ENCODE measurements around the gene TMEM253. TPM values are rescaled to one million over a fixed set of nuclear protein-coding genes. Genes with fewer than 3 reads are reported as not detected.

TMEM253 gene
- polyA plus RNA-seq, 1 of the 3 experiments (the other 2 are of a cell fraction): 0.82 TPM

DNA sequence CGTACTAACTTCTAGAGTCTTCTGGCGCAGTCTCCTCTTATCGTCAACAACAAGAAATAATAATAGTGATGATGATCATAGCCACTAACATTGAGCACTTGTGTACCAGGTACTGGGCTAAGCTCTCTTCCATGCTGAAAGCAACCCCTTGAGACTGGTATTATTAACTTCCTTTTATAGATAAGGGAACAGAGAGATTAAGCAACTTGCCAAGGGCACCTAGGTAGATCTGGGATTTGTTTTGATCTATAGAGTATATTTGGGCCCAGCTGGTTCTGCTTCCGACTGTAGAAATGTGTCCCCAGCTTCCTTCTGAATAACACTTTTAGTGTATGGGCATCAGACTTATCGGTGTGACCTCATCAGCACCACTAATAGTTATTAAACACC, 1.3 kb upstream of the TMEM253 start:
- 87% methylated on average over 5 of the region's 5 CpGs for WGBS (ENCODE audit: low lambda C conversion rate)
- TF ChIP-seq FOSL2 (IDR thresholded peaks at IDR 0.05; ENCODE audit: borderline replicate concordance, low read depth) (no peak), GATA2 (CRISPR knock-in tag; IDR thresholded peaks at IDR 0.05) (no peak), TAF1 (IDR thresholded peaks at IDR 0.05; ENCODE audit: borderline replicate concordance, low read depth, low read length) (no peak), NRF1 (IDR thresholded peaks at IDR 0.05; ENCODE audit: low read depth, low read length) (no peak), SIN3A (IDR thresholded peaks at IDR 0.05; ENCODE audit: borderline replicate concordance, low read depth, low read length) (no peak), EZH2phosphoT487 (IDR thresholded peaks at IDR 0.05; ENCODE audit: borderline replicate concordance, low read depth) (no peak)
- TF ChIP-seq, protein P1, sequence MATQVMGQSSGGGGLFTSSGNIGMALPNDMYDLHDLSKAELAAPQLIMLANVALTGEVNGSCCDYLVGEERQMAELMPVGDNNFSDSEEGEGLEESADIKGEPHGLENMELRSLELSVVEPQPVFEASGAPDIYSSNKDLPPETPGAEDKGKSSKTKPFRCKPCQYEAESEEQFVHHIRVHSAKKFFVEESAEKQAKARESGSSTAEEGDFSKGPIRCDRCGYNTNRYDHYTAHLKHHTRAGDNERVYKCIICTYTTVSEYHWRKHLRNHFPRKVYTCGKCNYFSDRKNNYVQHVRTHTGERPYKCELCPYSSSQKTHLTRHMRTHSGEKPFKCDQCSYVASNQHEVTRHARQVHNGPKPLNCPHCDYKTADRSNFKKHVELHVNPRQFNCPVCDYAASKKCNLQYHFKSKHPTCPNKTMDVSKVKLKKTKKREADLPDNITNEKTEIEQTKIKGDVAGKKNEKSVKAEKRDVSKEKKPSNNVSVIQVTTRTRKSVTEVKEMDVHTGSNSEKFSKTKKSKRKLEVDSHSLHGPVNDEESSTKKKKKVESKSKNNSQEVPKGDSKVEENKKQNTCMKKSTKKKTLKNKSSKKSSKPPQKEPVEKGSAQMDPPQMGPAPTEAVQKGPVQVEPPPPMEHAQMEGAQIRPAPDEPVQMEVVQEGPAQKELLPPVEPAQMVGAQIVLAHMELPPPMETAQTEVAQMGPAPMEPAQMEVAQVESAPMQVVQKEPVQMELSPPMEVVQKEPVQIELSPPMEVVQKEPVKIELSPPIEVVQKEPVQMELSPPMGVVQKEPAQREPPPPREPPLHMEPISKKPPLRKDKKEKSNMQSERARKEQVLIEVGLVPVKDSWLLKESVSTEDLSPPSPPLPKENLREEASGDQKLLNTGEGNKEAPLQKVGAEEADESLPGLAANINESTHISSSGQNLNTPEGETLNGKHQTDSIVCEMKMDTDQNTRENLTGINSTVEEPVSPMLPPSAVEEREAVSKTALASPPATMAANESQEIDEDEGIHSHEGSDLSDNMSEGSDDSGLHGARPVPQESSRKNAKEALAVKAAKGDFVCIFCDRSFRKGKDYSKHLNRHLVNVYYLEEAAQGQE (IDR thresholded peaks at IDR 0.05; ENCODE audit: low read depth, low read length): no peak
- TF ChIP-seq, protein P2, sequence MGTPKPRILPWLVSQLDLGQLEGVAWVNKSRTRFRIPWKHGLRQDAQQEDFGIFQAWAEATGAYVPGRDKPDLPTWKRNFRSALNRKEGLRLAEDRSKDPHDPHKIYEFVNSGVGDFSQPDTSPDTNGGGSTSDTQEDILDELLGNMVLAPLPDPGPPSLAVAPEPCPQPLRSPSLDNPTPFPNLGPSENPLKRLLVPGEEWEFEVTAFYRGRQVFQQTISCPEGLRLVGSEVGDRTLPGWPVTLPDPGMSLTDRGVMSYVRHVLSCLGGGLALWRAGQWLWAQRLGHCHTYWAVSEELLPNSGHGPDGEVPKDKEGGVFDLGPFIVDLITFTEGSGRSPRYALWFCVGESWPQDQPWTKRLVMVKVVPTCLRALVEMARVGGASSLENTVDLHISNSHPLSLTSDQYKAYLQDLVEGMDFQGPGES (IDR thresholded peaks at IDR 0.05; ENCODE audit: low read depth, low read length): no peak
- TF ChIP-seq, protein P3, sequence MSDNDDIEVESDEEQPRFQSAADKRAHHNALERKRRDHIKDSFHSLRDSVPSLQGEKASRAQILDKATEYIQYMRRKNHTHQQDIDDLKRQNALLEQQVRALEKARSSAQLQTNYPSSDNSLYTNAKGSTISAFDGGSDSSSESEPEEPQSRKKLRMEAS (IDR thresholded peaks at IDR 0.05; ENCODE audit: low read depth): no peak
- peaks cover 42% of the 10 kb centered on the region for H3F3A ChIP-seq (replicated peaks; ENCODE audit: insufficient read depth)
- DNase-seq: no peak
- POLR2A ChIA-PET: no interaction called here
- H3K9ac ChIP-seq: peak overlapping the region; percentile 68; the same call in 1 of the 2 replicates
- peak overlapping the region in 1 of 2 experiments; percentile 94; a peak in 2 of 4 replicates for H3K27ac ChIP-seq (ENCODE audit: low read depth in 2 of 2, low read length in 1 of 2)
- H2AFZ ChIP-seq (ENCODE audit: low read depth): no peak overlapping the region
- H3K36me3 ChIP-seq (replicated peaks in 1 of 2; ENCODE audit: control insufficient read depth in 1 of 2, insufficient read depth in 2 of 2, low read length in 1 of 2): no peaks in the 10 kb centered on the region
- CTCF ChIA-PET: interaction anchor here (1.0 to 20.5 kb wide), 6 partner anchors 10 to 83 kb away, joined by 3 to 555 read pairs (median 6); partner anchors contain the start of genes ARHGEF40 and NDRG2
- peak overlapping the region; percentile 68 to 76 for H3K4me3 ChIP-seq (ENCODE audit: low read depth in 2 of 2, low read length in 1 of 2)
- no peaks in the 10 kb centered on the region for H3K9me3 ChIP-seq
- peaks cover 27 to 31% of the 10 kb centered on the region in 2 experiments for H3K4me1 ChIP-seq (ENCODE audit: control insufficient read depth in 1 of 2, insufficient read depth in 2 of 2, low read depth in 1 of 2, low read length in 1 of 2)
- no peaks in the 10 kb centered on the region for H3K9me2 ChIP-seq
- H3K4me2 ChIP-seq: peak overlapping the region; percentile 75
- peaks cover 3% of the 10 kb centered on the region; the same call in 1 of the 2 replicates for H4K20me1 ChIP-seq (ENCODE audit: insufficient read depth)
- no peaks in the 10 kb centered on the region for H3K79me2 ChIP-seq (ENCODE audit: insufficient read depth)
- H3K27me3 ChIP-seq (ENCODE audit: insufficient read depth): no peaks in the 10 kb centered on the region

DNA sequence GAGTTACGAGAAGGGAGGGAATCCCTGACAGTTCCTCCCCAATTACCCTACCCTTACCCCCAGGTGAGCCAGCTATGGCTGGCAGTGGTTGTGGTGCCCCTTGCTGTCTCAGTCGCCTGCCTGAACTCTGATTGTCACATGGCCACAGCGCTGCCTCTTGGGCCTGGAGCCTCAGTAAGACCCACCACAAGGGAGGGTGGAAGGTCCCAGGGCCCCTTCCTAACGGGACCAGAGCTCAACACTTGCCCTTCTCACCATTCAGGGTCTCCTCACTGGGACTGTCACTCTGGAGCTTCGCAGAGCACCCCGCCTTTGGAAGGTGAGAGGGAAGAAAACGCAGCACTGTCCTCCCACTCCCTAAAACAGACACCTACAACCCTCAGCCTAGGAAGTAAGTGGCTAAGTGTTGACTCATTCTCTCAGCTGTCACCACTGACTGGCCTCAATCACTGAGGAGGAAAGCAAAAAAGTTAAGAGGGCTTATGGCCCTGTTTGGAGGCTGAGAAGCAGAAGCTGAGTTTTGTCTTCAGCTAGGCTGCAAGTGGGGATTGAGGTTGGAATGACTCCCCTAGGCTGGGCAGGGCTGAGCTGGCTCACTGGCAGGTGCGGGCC, 1.0 kb downstream of the TMEM253 start:
- TF ChIP-seq RAD21 (IDR thresholded peaks at IDR 0.05; ENCODE audit: low read length) (no peak), CHD2 (IDR thresholded peaks at IDR 0.05; ENCODE audit: low read length, partially characterized antibody) (no peak), SMC3 (IDR thresholded peaks at IDR 0.05; ENCODE audit: low read depth, low read length) (no peak), POLR2AphosphoS5 (IDR thresholded peaks at IDR 0.05; ENCODE audit: low read depth, low read length) (no peak), MXI1 (IDR thresholded peaks at IDR 0.05; ENCODE audit: low read depth, low read length) (no peak), FOXM1 (IDR thresholded peaks at IDR 0.05; ENCODE audit: low read depth) (no peak), TCF12 (IDR thresholded peaks at IDR 0.05) (no peak), SIN3A (IDR thresholded peaks at IDR 0.05; ENCODE audit: borderline replicate concordance, low read depth, low read length) (no peak), RFX5 (IDR thresholded peaks at IDR 0.05; ENCODE audit: low read length) (no peak), NRF1 (IDR thresholded peaks at IDR 0.05; ENCODE audit: low read depth, low read length) (no peak)
- TF ChIP-seq, protein P2 (IDR thresholded peaks at IDR 0.05; ENCODE audit: low read depth, low read length): no peak
- TF ChIP-seq, protein P3 (IDR thresholded peaks at IDR 0.05; ENCODE audit: low read depth): no peak
- no peak for DNase-seq
- ChIA-PET CTCF (interaction anchor here (0.7 to 20.5 kb wide), 11 partner anchors 7 to 131 kb away, joined by 3 to 555 read pairs (median 21); partner anchors contain the start of genes ARHGEF40 and NDRG2), POLR2A (interaction anchor here (0.6 to 1.3 kb wide), 2 partner anchors 9 to 1922 kb away, joined by 3 to 5 read pairs; no protein-coding TSS in a partner anchor)
- WGBS (ENCODE audit: low lambda C conversion rate): 91% methylated on average over 8 of the region's 8 CpGs
- Histone ChIP-seq H3K36me3 (replicated peaks in 1 of 2; ENCODE audit: control insufficient read depth in 1 of 2, insufficient read depth in 2 of 2, low read length in 1 of 2) (no peaks in the 10 kb centered on the region), H3K4me2 (peak overlapping the region; percentile 96; the same call in 1 of the 2 replicates), H3K4me3 (ENCODE audit: low read depth in 2 of 2, low read length in 1 of 2) (no peak overlapping the region), H3K9me2 (no peaks in the 10 kb centered on the region), H3F3A (replicated peaks; ENCODE audit: insufficient read depth) (peaks cover 27% of the 10 kb centered on the region), H3K79me2 (ENCODE audit: insufficient read depth) (no peaks in the 10 kb centered on the region), H2AFZ (ENCODE audit: low read depth) (no peak overlapping the region), H3K9ac (no peak overlapping the region), H4K20me1 (ENCODE audit: insufficient read depth) (no peaks in the 10 kb centered on the region), H3K27me3 (ENCODE audit: insufficient read depth) (no peaks in the 10 kb centered on the region), H3K27ac (ENCODE audit: low read depth in 2 of 2, low read length in 1 of 2) (no peak overlapping the region), H3K4me1 (ENCODE audit: control insufficient read depth in 1 of 2, insufficient read depth in 2 of 2, low read depth in 1 of 2, low read length in 1 of 2) (peaks cover 17 to 39% of the 10 kb centered on the region in 2 experiments), H3K9me3 (no peaks in the 10 kb centered on the region)
